Choroid plexus epithelial cell (primary cell): ENCODE data around the gene CCT7.

Experiments
- DNase-seq: peaks from one replicate; pipeline ENCODE4 v3.0.0-alpha.2; 2010; ENCODE audit warnings: low read depth
- H3K4me3 ChIP-seq: 2 replicates; pipeline ENCODE4 v1.5.1; 2011; ENCODE audit warnings: low read depth, mild to moderate bottlenecking, control low read depth, low read length, moderate library complexity
- TF ChIP-seq, protein P1 (sequence below): conservative IDR thresholded peaks from 2 replicates; pipeline ENCODE4 v1.5.1; 2011; ENCODE audit warnings: low read depth, mild to moderate bottlenecking, control low read depth, inconsistent platforms, low read length, moderate library complexity

Gene CCT7

DNA sequence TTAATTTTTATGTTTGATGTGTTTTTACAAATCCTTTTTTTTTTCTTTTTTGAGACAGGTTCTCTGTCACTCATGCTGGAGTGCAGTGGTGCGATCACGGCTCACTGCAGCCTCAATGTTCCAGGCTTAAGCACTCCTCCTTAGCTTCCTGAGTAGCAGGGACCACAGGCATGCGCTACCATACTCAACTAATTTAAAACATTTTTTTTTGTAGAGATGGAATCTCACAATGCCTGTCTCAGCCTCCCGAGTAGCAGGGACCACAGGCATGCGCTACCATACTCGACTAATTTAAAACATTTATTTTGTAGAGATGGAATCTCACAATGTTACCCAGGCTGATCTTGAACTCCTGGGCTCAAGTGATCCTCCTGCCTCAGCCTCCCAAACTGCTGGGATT lies 28.5 kb upstream of the CCT7 start:
- no peak for DNase-seq
- TF ChIP-seq, protein P1, sequence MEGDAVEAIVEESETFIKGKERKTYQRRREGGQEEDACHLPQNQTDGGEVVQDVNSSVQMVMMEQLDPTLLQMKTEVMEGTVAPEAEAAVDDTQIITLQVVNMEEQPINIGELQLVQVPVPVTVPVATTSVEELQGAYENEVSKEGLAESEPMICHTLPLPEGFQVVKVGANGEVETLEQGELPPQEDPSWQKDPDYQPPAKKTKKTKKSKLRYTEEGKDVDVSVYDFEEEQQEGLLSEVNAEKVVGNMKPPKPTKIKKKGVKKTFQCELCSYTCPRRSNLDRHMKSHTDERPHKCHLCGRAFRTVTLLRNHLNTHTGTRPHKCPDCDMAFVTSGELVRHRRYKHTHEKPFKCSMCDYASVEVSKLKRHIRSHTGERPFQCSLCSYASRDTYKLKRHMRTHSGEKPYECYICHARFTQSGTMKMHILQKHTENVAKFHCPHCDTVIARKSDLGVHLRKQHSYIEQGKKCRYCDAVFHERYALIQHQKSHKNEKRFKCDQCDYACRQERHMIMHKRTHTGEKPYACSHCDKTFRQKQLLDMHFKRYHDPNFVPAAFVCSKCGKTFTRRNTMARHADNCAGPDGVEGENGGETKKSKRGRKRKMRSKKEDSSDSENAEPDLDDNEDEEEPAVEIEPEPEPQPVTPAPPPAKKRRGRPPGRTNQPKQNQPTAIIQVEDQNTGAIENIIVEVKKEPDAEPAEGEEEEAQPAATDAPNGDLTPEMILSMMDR: no peak
- H3K4me3 ChIP-seq: no peak overlapping the region

DNA sequence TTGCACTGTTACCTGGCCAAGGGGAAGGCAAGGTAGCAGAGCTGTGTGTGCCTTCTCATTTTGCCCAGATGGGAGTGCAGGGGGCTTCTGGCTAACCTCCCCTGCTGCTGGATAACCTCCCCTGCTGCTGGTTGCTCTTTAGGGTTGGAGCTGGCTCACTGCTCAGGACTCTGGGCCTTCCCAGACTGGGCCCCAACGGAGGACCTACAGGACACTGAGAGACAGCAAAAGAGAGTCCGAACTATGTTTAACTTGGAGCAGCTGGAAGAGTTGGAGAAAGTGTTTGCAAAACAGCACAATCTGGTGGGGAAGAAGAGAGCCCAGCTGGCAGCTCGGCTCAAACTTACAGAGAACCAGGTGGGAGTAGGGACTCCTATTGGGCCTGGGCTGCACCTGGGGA lies 25.9 kb upstream of the CCT7 start:
- no peak overlapping the region for H3K4me3 ChIP-seq
- TF ChIP-seq, protein P1: no peak
- DNase-seq: no peak

- H3K4me3 ChIP-seq: no peak overlapping the region
- TF ChIP-seq, protein P1: no peak
- no peak for DNase-seq
Observed at GRCh38 chr2:73210019-73210418, 24.1 kb upstream of the CCT7 start.

DNA sequence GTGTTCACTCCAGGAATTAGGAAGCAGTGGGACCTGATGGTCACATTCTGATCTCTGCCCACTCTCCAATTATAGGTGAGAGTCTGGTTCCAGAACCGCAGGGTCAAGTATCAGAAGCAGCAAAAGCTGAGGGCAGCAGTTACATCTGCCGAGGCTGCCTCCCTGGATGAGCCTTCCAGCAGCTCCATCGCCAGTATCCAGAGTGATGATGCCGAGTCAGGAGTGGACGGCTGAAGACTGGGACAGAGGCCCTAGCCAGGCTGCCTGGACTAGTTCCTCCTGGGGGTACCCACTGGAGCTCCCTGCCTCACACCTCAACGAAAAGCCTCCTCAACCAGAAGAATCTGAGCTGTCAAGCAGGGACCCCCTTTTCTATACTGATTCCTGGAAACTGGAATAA lies 23.4 kb upstream of the CCT7 start:
- TF ChIP-seq, protein P1: no peak
- H3K4me3 ChIP-seq: no peak overlapping the region
- DNase-seq: no peak

DNA sequence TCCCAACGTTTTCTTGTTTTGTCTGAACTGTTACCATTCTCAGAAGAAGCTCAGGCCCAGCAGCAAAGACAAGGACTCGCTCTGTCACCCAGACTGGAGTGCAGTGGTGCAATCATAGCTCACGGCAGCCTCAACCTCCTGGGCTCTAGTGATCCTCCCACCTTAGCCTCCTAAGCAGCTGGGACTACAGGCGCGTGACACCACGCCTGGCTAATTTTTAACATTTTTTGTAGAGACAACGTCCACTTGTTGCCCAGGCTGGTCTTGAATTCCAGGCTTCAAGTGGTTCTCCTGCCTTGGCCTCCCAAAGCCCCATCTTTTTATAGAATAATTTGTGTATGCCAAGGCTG lies 22.0 kb upstream of the CCT7 start:
- no peak overlapping the region for H3K4me3 ChIP-seq
- TF ChIP-seq, protein P1: no peak
- DNase-seq: no peak

GRCh38 chr2:73212448-73213176 lies 21.5 kb upstream of the CCT7 start:
- TF ChIP-seq, protein P1: peak; percentile 96
- peak; percentile 90 for DNase-seq
- H3K4me3 ChIP-seq: no peak overlapping the region
